ENCODE results near the gene INF2.

DNA sequence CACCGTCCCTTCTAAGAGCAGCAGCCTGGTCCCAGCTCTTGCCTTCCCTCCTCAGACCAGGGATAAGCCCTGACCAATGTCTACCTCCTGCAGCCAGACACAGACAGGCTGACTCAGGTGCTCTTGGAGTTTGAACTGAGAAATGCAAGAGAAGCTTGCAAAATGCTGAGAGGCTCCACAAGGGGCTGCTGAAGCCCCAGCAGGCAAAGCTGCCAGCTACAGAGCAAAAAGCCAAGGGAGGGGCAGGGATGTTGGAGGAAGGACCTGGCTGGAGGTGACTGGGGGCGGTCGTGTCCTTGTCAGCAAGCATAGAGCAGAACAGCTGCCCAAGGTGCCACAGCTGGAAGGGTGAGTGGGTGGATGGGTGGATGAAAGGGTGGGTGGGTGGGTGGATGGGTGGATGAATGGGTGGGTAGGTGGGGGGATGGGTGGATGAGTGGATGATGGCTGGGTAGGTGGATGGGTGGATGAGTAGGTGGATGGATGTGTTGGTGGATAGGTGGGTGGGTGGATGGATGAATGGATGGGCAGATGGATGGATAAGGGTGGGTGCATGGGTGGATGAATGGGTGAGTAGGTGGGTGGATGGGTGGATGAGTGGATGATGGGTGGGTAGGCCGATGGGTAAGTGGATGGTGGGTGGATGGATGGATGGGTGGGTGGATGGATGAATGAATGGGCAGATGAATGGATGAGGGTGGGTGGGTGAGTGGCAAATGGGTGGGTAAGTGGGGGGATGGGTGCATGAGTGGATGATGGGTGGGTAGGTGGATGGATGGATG lies 4.0 kb upstream of the INF2 start:
- no peak for TF ChIP-seq POLR2A (IDR thresholded peaks at IDR 0.05)
- TF ChIP-seq, protein P1, sequence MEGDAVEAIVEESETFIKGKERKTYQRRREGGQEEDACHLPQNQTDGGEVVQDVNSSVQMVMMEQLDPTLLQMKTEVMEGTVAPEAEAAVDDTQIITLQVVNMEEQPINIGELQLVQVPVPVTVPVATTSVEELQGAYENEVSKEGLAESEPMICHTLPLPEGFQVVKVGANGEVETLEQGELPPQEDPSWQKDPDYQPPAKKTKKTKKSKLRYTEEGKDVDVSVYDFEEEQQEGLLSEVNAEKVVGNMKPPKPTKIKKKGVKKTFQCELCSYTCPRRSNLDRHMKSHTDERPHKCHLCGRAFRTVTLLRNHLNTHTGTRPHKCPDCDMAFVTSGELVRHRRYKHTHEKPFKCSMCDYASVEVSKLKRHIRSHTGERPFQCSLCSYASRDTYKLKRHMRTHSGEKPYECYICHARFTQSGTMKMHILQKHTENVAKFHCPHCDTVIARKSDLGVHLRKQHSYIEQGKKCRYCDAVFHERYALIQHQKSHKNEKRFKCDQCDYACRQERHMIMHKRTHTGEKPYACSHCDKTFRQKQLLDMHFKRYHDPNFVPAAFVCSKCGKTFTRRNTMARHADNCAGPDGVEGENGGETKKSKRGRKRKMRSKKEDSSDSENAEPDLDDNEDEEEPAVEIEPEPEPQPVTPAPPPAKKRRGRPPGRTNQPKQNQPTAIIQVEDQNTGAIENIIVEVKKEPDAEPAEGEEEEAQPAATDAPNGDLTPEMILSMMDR (IDR thresholded peaks at IDR 0.05): no peak

Data from esophagus squamous epithelium (tissue), 4 donors.